CD4-positive, alpha-beta T cell treated with Interleukin-4 for 4 hours (primary cell): ENCODE results near the gene EGFLAM.
"Not testable (repeated sequence)": the region's sequence is repeated elsewhere in the genome, so short reads cannot be mapped to it uniquely, and the experiment has no call there.

Experiments used
- DNase-seq: peaks from one replicate; pipeline ENCODE4 v3.0.0-alpha.2; 2020

Gene EGFLAM

DNA sequence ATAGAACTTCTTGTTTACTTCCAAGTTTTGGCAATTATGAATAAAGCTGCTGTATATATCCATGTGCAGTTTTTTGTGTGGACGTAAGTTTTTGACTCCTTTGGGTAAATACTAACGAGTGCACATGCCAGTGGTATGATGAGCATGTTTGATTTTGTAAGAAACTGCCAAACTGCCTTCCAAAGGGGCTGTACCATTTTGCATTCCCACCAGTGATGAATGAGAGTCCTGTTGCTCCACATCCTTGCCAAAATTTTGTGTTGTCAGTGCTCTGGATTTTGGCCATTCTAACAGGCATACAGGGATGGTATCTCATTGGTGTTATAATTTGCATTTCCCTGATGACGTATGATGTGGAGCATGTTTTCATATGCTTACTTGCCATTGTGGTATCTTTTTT, 73.5 kb downstream of the EGFLAM start:
- no peak for DNase-seq

GRCh38 chr5:38333181-38333580, 74.8 kb downstream of the EGFLAM start:
- not testable (repeated sequence) for DNase-seq

GRCh38 chr5:38338455-38338854, 80.1 kb downstream of the EGFLAM start:
- no peak for DNase-seq

- no peak for DNase-seq
Measured at GRCh38 chr5:38339446-38339845, 81.1 kb downstream of the EGFLAM start.

- DNase-seq: no peak
Measured at GRCh38 chr5:38341056-38341455, 82.7 kb downstream of the EGFLAM start.

GRCh38 chr5:38341641-38342040, 83.3 kb downstream of the EGFLAM start:
- DNase-seq: no peak

DNA sequence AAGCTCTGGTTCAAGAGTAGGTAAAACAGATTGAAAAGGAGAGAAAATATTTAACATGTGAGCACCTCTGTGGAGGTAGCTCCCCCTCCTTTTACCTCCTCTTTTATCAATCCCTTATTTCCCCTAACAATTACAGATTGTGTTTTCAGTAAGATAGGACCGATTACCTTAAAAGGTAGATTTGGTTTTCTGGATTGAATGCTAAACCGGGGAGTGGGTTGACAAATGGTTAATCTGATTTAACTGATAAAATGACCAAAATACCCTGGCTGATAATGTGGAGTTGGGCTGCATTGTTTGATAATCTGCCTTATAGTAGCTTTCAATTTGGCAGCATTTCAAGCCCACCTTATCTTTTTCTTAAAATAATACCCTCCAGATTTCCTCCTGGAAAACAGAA, 83.9 kb downstream of the EGFLAM start:
- DNase-seq: no peak

- DNase-seq: no peak
Measured at GRCh38 chr5:38344891-38345290, 86.5 kb downstream of the EGFLAM start.

GRCh38 chr5:38346593-38346992, 88.2 kb downstream of the EGFLAM start:
- DNase-seq: no peak

- DNase-seq: no peak
Measured at GRCh38 chr5:38347040-38347763, 88.8 kb downstream of the EGFLAM start.

GRCh38 chr5:38347896-38348295, 89.5 kb downstream of the EGFLAM start:
- DNase-seq: no peak

GRCh38 chr5:38360323-38361061, 102.1 kb downstream of the EGFLAM start:
- no peak for DNase-seq

DNA sequence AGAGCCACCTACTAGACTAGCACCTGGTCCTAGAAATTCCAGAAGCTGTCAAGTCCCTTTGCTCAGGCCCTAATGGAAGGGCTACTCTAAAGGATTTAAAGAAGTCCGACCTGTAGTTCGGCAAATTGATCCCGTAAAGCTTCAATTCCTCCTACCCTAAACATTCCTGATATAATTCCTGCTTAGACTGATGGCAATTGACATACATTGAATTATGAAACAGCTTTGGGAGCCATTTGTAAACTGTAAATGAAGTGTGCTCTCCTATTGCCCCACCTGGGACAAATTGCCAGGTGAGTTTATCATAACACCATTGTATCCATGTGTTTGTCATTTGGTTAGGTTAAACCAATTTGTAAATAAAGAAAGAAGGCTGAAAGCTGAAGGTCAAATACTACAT, 104.4 kb downstream of the EGFLAM start:
- no peak for DNase-seq

DNA sequence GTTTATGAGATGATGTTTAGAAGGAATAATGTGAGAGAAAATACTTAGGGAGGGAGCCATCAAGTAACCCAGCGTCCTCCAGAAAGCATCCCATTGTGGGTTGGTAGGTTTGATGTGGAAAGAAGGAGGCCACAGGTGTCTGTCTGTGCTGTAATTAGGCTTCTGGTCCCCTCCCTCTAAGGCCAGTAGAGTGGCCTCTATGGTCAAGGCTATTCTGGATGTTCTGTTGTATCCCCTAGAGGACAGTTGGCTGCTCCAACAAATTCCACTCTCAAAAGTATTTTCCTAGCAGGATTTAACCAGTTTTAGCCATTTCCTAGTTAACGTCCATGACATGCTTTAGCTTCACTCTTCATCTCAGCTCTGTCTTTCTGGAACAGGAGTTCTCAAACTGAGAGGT, 106.5 kb downstream of the EGFLAM start:
- no peak for DNase-seq

- DNase-seq: no peak
Measured at GRCh38 chr5:38367410-38367809, 109.1 kb downstream of the EGFLAM start.

DNA sequence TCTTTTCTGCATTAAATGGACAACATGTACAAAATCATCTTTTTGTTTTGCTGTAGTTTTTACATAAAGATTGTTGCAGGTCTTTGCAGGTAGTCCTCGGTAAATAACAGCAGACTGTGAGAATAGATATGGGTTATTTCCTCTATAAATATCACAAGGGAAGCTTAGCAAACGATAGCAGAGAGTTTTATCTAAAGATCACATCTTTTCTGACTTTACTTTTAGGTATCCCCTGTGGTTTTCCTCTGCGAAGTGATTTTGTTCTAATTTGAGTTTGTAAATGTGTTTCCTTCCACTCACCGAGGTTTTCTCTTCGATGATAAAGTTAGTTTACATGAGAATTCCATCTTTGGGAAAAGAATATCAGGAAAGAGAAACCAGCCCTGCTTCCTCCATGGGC, 109.6 kb downstream of the EGFLAM start:
- no peak for DNase-seq

- DNase-seq: no peak
Measured at GRCh38 chr5:38369692-38370091, 111.3 kb downstream of the EGFLAM start.

DNA sequence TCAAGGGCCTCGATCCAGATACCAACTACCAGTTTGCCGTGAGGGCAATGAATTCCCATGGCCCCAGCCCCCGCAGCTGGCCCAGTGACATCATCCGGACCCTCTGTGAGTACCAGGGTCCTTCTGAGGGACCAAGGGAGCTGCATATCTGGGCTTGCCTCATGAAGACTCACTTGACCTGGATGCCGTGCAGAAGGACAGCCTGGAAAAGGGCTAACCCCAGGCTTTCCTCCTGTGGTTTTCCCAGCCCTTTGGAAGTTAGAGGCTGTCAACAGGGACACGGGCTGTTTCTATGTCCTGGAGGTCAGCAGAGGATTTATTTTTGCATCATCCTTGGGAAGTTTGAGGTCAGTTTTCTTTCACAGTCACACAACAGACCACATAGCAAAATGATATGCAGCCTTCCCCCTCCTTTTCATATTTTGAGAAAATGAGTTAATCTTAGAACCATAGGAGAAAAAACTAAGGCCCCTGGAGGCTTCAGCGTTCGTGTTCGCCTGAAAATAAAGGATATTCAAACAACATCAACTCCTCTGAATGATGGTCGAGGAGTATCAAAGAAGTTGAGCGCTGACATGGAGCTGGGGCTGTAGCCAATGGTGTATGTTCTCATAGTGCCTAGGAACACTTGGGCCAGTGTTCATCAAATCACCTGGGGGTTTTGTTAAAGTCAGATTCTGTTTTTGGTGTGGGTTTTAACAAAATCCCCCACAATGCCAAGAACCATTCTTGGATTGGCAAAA, 112.2 kb downstream of the EGFLAM start:
- no peak for DNase-seq

- DNase-seq: no peak
Measured at GRCh38 chr5:38371596-38371995, 113.2 kb downstream of the EGFLAM start.

- no peak for DNase-seq
Measured at GRCh38 chr5:38373743-38374142, 115.4 kb downstream of the EGFLAM start.

- DNase-seq: no peak
Measured at GRCh38 chr5:38375423-38375822, 117.1 kb downstream of the EGFLAM start.

DNA sequence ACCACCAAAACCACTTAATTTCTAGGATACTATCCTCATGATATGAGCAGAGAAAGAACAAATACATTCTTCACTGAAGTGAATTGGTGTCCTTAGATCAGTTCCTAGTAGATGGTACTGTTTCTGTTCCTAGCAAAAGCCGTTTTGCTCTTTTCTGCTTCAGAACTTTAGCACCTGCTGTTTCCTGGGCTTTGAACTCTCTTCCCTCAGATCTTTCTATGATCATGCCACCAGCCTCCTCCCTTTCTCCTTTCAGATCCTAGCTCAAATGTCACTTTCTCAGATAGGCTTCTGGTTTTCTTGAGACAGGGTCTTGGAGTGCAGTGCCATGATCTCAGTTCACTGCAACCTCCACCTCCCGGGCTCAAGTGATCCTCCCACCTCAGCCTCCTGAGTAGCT, 118.0 kb downstream of the EGFLAM start:
- no peak for DNase-seq

DNA sequence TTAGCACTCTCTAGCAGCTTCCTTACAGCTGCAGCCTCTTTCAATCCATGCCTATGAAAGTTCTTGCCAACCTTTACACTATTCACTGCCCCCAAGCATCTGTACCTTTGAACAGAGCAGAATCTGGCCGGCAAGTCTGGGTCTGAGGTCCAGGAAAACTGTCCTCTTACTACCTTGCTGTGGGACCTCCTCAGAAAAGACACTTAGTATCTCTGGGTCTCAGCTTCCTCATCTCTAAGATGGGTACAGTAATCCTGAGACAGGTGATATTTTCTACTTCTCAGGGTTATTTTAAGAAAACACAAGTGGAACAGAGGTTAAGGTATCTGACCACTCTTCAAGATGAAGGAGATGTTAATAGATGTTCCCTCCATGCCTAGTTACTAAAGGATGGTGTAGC, 120.2 kb downstream of the EGFLAM start:
- no peak for DNase-seq

DNA sequence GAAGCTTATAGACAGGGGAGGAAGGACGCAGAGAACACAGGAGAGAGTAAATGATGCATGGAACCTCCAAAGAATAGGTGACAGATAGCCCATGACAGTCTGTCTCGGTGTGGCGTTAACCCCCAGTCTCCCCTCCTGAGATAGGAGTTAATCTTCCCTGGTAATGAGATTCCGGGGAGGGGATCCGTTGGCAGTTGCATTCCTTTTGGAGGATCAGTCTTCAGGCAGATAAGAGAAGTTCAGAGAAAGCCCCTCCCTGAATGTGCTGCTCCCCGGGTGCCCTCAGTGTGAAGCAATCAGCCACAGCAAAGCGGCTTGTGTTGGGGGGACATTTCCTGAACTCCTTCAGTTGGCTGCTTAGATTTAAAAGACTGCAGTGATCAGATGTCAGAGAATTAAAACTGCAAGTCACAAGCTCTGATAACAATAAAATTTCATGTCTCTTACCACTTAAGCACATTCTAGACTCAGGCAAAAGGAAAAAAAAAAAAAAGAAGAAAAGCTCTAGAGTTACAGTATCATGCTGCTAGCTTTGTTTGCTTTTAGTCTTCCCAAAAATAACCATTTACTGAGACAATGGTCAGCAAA, 121.1 kb downstream of the EGFLAM start:
- no peak for DNase-seq
